Naive B cell (primary cell): ENCODE results near the gene C16orf86. TPM values are rescaled to one million over a fixed set of nuclear protein-coding genes. Genes with fewer than 3 reads are reported as not detected.
A peak's percentile ranks its signal among the peaks of the same experiment; 100 is the strongest.

Experiments
- ATAC-seq, 2 donors: fragments of 150-1000 bp; cut with Tn5 transposase; 2 replicates each; pipeline ENCODE4 v1.10.0; 2021; ENCODE audit warnings: low read depth in 2 of 2, mild to moderate bottlenecking in 2 of 2, moderate library complexity in 2 of 2
- DNase-seq: peaks from one replicate; pipeline ENCODE4 v3.0.0; 2022
- H3K27ac Mint-ChIP-seq, 6 donors: one replicate each; pipeline ENCODE4 v1.8.0; 2020 to 2022; ENCODE audit warnings: mild to moderate bottlenecking in 6 of 6, mixed read lengths in 6 of 6, moderate library complexity in 5 of 6, inconsistent platforms in 2 of 6
- H3K27me3 Mint-ChIP-seq, 3 donors: one replicate each; pipeline ENCODE4 v1.8.0; 2021 to 2022; ENCODE audit warnings: mixed read lengths in 3 of 3, mild to moderate bottlenecking in 1 of 3
- H3K36me3 Mint-ChIP-seq, 2 donors: one replicate each; pipeline ENCODE4 v1.8.0; 2020 to 2022; ENCODE audit warnings: mixed read lengths in 2 of 2, inconsistent platforms in 1 of 2, mild to moderate bottlenecking in 1 of 2
- H3K4me1 Mint-ChIP-seq, 3 donors: one replicate each; pipeline ENCODE4 v1.8.0; 2020 to 2022; ENCODE audit warnings: mixed read lengths in 3 of 3, inconsistent platforms in 1 of 3, mild to moderate bottlenecking in 1 of 3, moderate library complexity in 1 of 3
- H3K4me3 Mint-ChIP-seq, 8 donors: one replicate each; pipeline ENCODE4 v1.8.0; 2020 to 2022; ENCODE audit warnings: mild to moderate bottlenecking in 8 of 8, mixed read lengths in 8 of 8, moderate library complexity in 8 of 8, inconsistent platforms in 2 of 8
- H3K9me3 Mint-ChIP-seq, 7 donors: one replicate each; pipeline ENCODE4 v1.8.0; 2020 to 2022; ENCODE audit warnings: mixed read lengths in 7 of 7, mild to moderate bottlenecking in 5 of 7, inconsistent platforms in 2 of 7, moderate library complexity in 1 of 7
- polyA plus RNA-seq, 6 donors: library from polyadenylated mRNA; unstranded; fragments of 300-500 nt; fragmentation: Illumina TruSeq; gene quantifications; one replicate each; pipeline ENCODE4 v1.2.3, GENCODE V29; 2021; ENCODE audit warnings: low read depth in 6 of 6

The C16orf86 gene
- 10 to 100 TPM; 10.3 to 12.5 (median 11.1) TPM for polyA plus RNA-seq

GRCh38 chr16:67666559-67667452 lies at the start of gene C16orf86, which contains the start of gene ENKD1:
TSS of gene C16orf86 (plus strand) at chr16:67666814. CDS start at chr16:67666971, 157 bp downstream.
TSS of gene ENKD1 (minus strand) at chr16:67666750. CDS start at chr16:67666442, 308 bp downstream.
- Mint-ChIP-seq H3K27me3 (no peaks in the 10 kb centered on the region), H3K9me3 (no peaks in the 10 kb centered on the region), H3K4me3 (peak within 1 kb of the TSS; percentile 81 to 94 (median 90)), H3K4me1 (peaks cover 42 to 54% (median 47%) of the 10 kb centered on the region in 3 donors), H3K36me3 (no peaks in the 10 kb centered on the region), H3K27ac (peak within 1 kb of the TSS; percentile 54 to 99 (median 90))
- peak; percentile 84 for DNase-seq
- ATAC-seq = peak; percentile 73 to 78

- Mint-ChIP-seq H3K27me3 (no peaks in the 10 kb centered on the region), H3K36me3 (peaks cover 11 to 25% of the 10 kb centered on the region in 2 donors)
- no peak for ATAC-seq
Measured at GRCh38 chr16:67628216-67628615, 38.4 kb upstream of the C16orf86 start.

GRCh38 chr16:67632415-67633172 lies 34.0 kb upstream of the C16orf86 start:
- Mint-ChIP-seq H3K4me1 (peaks cover 0 to 5% (median 0%) of the 10 kb centered on the region in 3 donors), H3K36me3 (peaks cover 15 to 16% of the 10 kb centered on the region in 2 donors), H3K4me3 (no peak overlapping the region), H3K9me3 (no peaks in the 10 kb centered on the region), H3K27me3 (no peaks in the 10 kb centered on the region), H3K27ac (no peak overlapping the region)
- ATAC-seq (no peak), DNase-seq (no peak)

More at GRCh38 chr16:67628216-67628615, 38.4 kb upstream of the C16orf86 start:
- H3K27ac Mint-ChIP-seq = peak overlapping the region in 1 of 6 donors; percentile 62
- H3K9me3 Mint-ChIP-seq = no peaks in the 10 kb centered on the region
- H3K4me3 Mint-ChIP-seq = no peak overlapping the region
- peaks cover 0 to 9% (median 6%) of the 10 kb centered on the region in 3 donors for H3K4me1 Mint-ChIP-seq
- no peak for DNase-seq

- Mint-ChIP-seq H3K27me3 (no peaks in the 10 kb centered on the region), H3K4me1 (peaks cover 0 to 2% (median 0%) of the 10 kb centered on the region in 3 donors), H3K9me3 (no peaks in the 10 kb centered on the region), H3K27ac (peak overlapping the region in 2 of 6 donors; percentile 53 to 67), H3K4me3 (peak overlapping the region in 1 of 8 donors; percentile 21), H3K36me3 (peaks cover 0 to 4% of the 10 kb centered on the region in 2 donors)
- ATAC-seq = no peak
- DNase-seq = no peak
Measured at GRCh38 chr16:67636713-67637112, 29.9 kb upstream of the C16orf86 start.

- H3K36me3 Mint-ChIP-seq = peaks cover 0 to 4% of the 10 kb centered on the region in 2 donors
- DNase-seq (no peak), ATAC-seq (no peak)
- no peaks in the 10 kb centered on the region for H3K27me3 Mint-ChIP-seq
- peak overlapping the region in 3 of 6 donors; percentile 56 to 88 (median 65) for H3K27ac Mint-ChIP-seq
- no peaks in the 10 kb centered on the region for H3K9me3 Mint-ChIP-seq
- H3K4me3 Mint-ChIP-seq = no peak overlapping the region
- H3K4me1 Mint-ChIP-seq = peaks cover 0 to 2% (median 0%) of the 10 kb centered on the region in 3 donors
Measured at GRCh38 chr16:67637625-67638024, 29.0 kb upstream of the C16orf86 start.

GRCh38 chr16:67641779-67642708 lies 24.6 kb upstream of the C16orf86 start:
- ATAC-seq (no peak), DNase-seq (no peak)
- Mint-ChIP-seq H3K36me3 (peaks cover 0 to under 1% of the 10 kb centered on the region in 2 donors), H3K9me3 (no peaks in the 10 kb centered on the region), H3K4me3 (peak overlapping the region in 1 of 8 donors; percentile 9), H3K4me1 (peaks cover 4 to 21% (median 11%) of the 10 kb centered on the region in 3 donors), H3K27me3 (no peaks in the 10 kb centered on the region), H3K27ac (peak overlapping the region in 1 of 6 donors; percentile 26)

- Mint-ChIP-seq H3K4me1 (peaks cover 4 to 21% (median 11%) of the 10 kb centered on the region in 3 donors), H3K9me3 (no peaks in the 10 kb centered on the region)
- ATAC-seq = no peak
Measured at GRCh38 chr16:67644038-67644437, 22.6 kb upstream of the C16orf86 start.

GRCh38 chr16:67645397-67646121 lies 21.1 kb upstream of the C16orf86 start:
- ATAC-seq (peak in 1 of 2 donors; percentile 13), DNase-seq (no peak)
- no peaks in the 10 kb centered on the region for H3K27me3 Mint-ChIP-seq
- peaks cover 11 to 23% (median 13%) of the 10 kb centered on the region in 3 donors for H3K4me1 Mint-ChIP-seq
- no peaks in the 10 kb centered on the region for H3K9me3 Mint-ChIP-seq
- H3K4me3 Mint-ChIP-seq = peak overlapping the region; percentile 78 to 90 (median 85)
- peak overlapping the region; percentile 47 to 95 (median 78) for H3K27ac Mint-ChIP-seq
- H3K36me3 Mint-ChIP-seq = peaks cover 7 to 8% of the 10 kb centered on the region in 2 donors

More at GRCh38 chr16:67644038-67644437, 22.6 kb upstream of the C16orf86 start:
- Mint-ChIP-seq H3K36me3 (no peaks in the 10 kb centered on the region), H3K4me3 (peak overlapping the region; percentile 29 to 90 (median 70)), H3K27ac (peak overlapping the region in 5 of 6 donors; percentile 38 to 90 (median 77)), H3K27me3 (no peaks in the 10 kb centered on the region)
- DNase-seq = no peak

- Mint-ChIP-seq H3K27me3 (no peaks in the 10 kb centered on the region), H3K27ac (peak overlapping the region in 1 of 6 donors; percentile 43), H3K4me1 (peaks cover 15 to 35% (median 19%) of the 10 kb centered on the region in 3 donors), H3K4me3 (peak overlapping the region in 3 of 8 donors; percentile 32 to 48 (median 45)), H3K9me3 (no peaks in the 10 kb centered on the region), H3K36me3 (peaks cover 8 to 14% of the 10 kb centered on the region in 2 donors)
- DNase-seq = no peak
- ATAC-seq = no peak
Measured at GRCh38 chr16:67647111-67647651, 19.4 kb upstream of the C16orf86 start.

- Mint-ChIP-seq H3K4me1 (peaks cover 15 to 35% (median 19%) of the 10 kb centered on the region in 3 donors), H3K36me3 (peaks cover 8 to 14% of the 10 kb centered on the region in 2 donors), H3K27me3 (no peaks in the 10 kb centered on the region), H3K9me3 (no peaks in the 10 kb centered on the region), H3K4me3 (no peak overlapping the region), H3K27ac (peak overlapping the region in 1 of 6 donors; percentile 43)
- ATAC-seq = no peak
- no peak for DNase-seq
Measured at GRCh38 chr16:67647681-67648080, 18.9 kb upstream of the C16orf86 start.

GRCh38 chr16:67648088-67648763 lies 18.4 kb upstream of the C16orf86 start:
- H3K27ac Mint-ChIP-seq = peak overlapping the region in 1 of 6 donors; percentile 47
- H3K4me3 Mint-ChIP-seq = peak overlapping the region in 1 of 8 donors; percentile 23

More at GRCh38 chr16:67648088-67648763, 18.4 kb upstream of the C16orf86 start:
- peaks cover 15 to 35% (median 19%) of the 10 kb centered on the region in 3 donors for H3K4me1 Mint-ChIP-seq
- no peaks in the 10 kb centered on the region for H3K27me3 Mint-ChIP-seq
- H3K9me3 Mint-ChIP-seq = no peaks in the 10 kb centered on the region
- H3K36me3 Mint-ChIP-seq = peaks cover 8 to 14% of the 10 kb centered on the region in 2 donors
- DNase-seq (no peak), ATAC-seq (no peak)
